A673 (cell line): Measurements from ENCODE around the gene BBS10.

ENCODE experiments used
- EZH2 ChIP-seq: fragments of 200-600 bp; sonication (generic); IDR thresholded peaks from 2 replicates; pipeline ENCODE4 v1.6.1; 2017; ENCODE audit warnings: borderline replicate concordance, low read depth, mild to moderate bottlenecking, mixed read lengths, antibody characterized with exemption, low read length; ENCODE audit not compliant: poor library complexity, severe bottlenecking
- TF ChIP-seq, protein P1 (sequence below): fragments of 300-800, 200-600 bp; sonication (generic); conservative IDR thresholded peaks from 2 replicates; pipeline ENCODE4 v1.5.1; 2017; ENCODE audit warnings: low read depth, mild to moderate bottlenecking, antibody characterized with exemption, low read length, moderate library complexity, mixed read lengths

GRCh38 chr12:76360316-76360715, 12.1 kb upstream of the BBS10 start:
- TF ChIP-seq, protein P1, sequence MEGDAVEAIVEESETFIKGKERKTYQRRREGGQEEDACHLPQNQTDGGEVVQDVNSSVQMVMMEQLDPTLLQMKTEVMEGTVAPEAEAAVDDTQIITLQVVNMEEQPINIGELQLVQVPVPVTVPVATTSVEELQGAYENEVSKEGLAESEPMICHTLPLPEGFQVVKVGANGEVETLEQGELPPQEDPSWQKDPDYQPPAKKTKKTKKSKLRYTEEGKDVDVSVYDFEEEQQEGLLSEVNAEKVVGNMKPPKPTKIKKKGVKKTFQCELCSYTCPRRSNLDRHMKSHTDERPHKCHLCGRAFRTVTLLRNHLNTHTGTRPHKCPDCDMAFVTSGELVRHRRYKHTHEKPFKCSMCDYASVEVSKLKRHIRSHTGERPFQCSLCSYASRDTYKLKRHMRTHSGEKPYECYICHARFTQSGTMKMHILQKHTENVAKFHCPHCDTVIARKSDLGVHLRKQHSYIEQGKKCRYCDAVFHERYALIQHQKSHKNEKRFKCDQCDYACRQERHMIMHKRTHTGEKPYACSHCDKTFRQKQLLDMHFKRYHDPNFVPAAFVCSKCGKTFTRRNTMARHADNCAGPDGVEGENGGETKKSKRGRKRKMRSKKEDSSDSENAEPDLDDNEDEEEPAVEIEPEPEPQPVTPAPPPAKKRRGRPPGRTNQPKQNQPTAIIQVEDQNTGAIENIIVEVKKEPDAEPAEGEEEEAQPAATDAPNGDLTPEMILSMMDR = no peak
- TF ChIP-seq EZH2 = no peak
